Measurements from ENCODE around the gene RTN4RL1.

RTN4RL1 gene

GRCh38 chr17:2025220-2025621 lies at the start of gene RTN4RL1:
Gene RTN4RL1, minus strand, starts transcription at chr17:2025334. Its CDS starts 469 bp downstream, at chr17:2024865.
- DNase-seq: peak; percentile 52

- no peak for DNase-seq
These were observed 49.8 kb upstream of the RTN4RL1 start for GRCh38 chr17:2074919-2075318.

GRCh38 chr17:2071455-2072281 lies 46.5 kb upstream of the RTN4RL1 start:
- DNase-seq: no peak

GRCh38 chr17:2071024-2071385 lies 45.9 kb upstream of the RTN4RL1 start:
- DNase-seq: no peak

GRCh38 chr17:2070241-2071023 lies 45.3 kb upstream of the RTN4RL1 start:
- no peak for DNase-seq

- peak; percentile 91 for DNase-seq
These were observed 43.5 kb upstream of the RTN4RL1 start for GRCh38 chr17:2068519-2069051.

GRCh38 chr17:2068031-2068518 lies 42.9 kb upstream of the RTN4RL1 start:
- no peak for DNase-seq

GRCh38 chr17:2067608-2068024 lies 42.5 kb upstream of the RTN4RL1 start:
- DNase-seq: no peak

GRCh38 chr17:2067048-2067561 lies 42.0 kb upstream of the RTN4RL1 start:
- no peak for DNase-seq

- no peak for DNase-seq
These were observed 40.8 kb upstream of the RTN4RL1 start for GRCh38 chr17:2065949-2066400.

- no peak for DNase-seq
These were observed 40.0 kb upstream of the RTN4RL1 start for GRCh38 chr17:2064980-2065785.

GRCh38 chr17:2064520-2064971 lies 39.4 kb upstream of the RTN4RL1 start:
- DNase-seq: no peak

GRCh38 chr17:2064147-2064489 lies 39.0 kb upstream of the RTN4RL1 start:
- no peak for DNase-seq

- no peak for DNase-seq
These were observed 38.4 kb upstream of the RTN4RL1 start for GRCh38 chr17:2063261-2064146.

- DNase-seq: no peak
These were observed 37.5 kb upstream of the RTN4RL1 start for GRCh38 chr17:2062571-2063183.

GRCh38 chr17:2061441-2061958 lies 36.4 kb upstream of the RTN4RL1 start:
- no peak for DNase-seq

- DNase-seq: no peak
These were observed 35.7 kb upstream of the RTN4RL1 start for GRCh38 chr17:2060681-2061440.

GRCh38 chr17:2060385-2060658 lies 35.2 kb upstream of the RTN4RL1 start:
- no peak for DNase-seq

- no peak for DNase-seq
These were observed 34.6 kb upstream of the RTN4RL1 start for GRCh38 chr17:2059547-2060384.

All from SHP77 treated with DMSO at 0.1 percent for 48 hours (cell line).